ENCODE measurements around the gene DUSP22. TPM values are rescaled to one million over a fixed set of nuclear protein-coding genes. Genes with fewer than 3 reads are reported as not detected.

Gene DUSP22
- polyA plus RNA-seq, 3 donors, result 107 to 120 (median 117) TPM

- Mint-ChIP-seq H3K4me1 (peaks cover 7% of the 10 kb centered on the region), H3K9me3 (peaks cover 0 to 3% (median 0%) of the 10 kb centered on the region in 7 donors), H3K27ac (no peak overlapping the region), H3K36me3 (peaks cover 2% of the 10 kb centered on the region in 2 donors), H3K27me3 (ENCODE audit: low read depth in 3 of 3) (no peaks in the 10 kb centered on the region), H3K4me3 (no peak overlapping the region)
- intact Hi-C loops (cut with micrococcal nuclease), result loop anchor here (5.0 kb wide), 3 partner anchors 39 to 76 kb away; no protein-coding TSS in a partner anchor
- H3K36me3 ChIP-seq (replicated peaks in 1 of 2; ENCODE audit: control insufficient read depth in 1 of 2, insufficient read depth in 2 of 2, low read length in 2 of 2), result peaks cover 6 to 16% of the 10 kb centered on the region in 2 donors
- H3K27me3 ChIP-seq (ENCODE audit: control insufficient read depth in 2 of 2, insufficient read depth in 2 of 2, low read length in 2 of 2), result no peaks in the 10 kb centered on the region
- no peak for TF ChIP-seq CTCF (IDR thresholded peaks at IDR 0.05)
- 27% methylated on average over 10 of the region's 11 CpGs for WGBS (ENCODE audit: insufficient coverage)
- peaks cover 3% of the 10 kb centered on the region for H4K20me1 ChIP-seq (ENCODE audit: insufficient read depth, low read length)
- H3K4me2 ChIP-seq (replicated peaks; ENCODE audit: extremely low read depth, low read length, poor library complexity, severe bottlenecking), result peak overlapping the region; percentile 54
- peak overlapping the region; percentile 16 for H3K9ac ChIP-seq (ENCODE audit: insufficient read depth, low read length, poor library complexity, severe bottlenecking)
- peak overlapping the region; percentile 64 to 92 for H3K27ac ChIP-seq (ENCODE audit: low read depth in 1 of 2, low read length in 2 of 2)
- peak overlapping the region in 2 of 3 experiments; percentile 2 to 53 for H3K4me3 ChIP-seq (replicated peaks in 1 of 3; ENCODE audit: low read depth in 2 of 3, low read length in 3 of 3)
- no peak overlapping the region for H2AFZ ChIP-seq (ENCODE audit: insufficient read depth, low read depth, low read length, poor library complexity, severe bottlenecking)
- H3K4me1 ChIP-seq (ENCODE audit: control insufficient read depth in 1 of 2, insufficient read depth in 2 of 2, low read length in 2 of 2), result peaks cover 74% of the 10 kb centered on the region in 2 donors
- peak; percentile 89 to 94 (median 93) for DNase-seq
- no peaks in the 10 kb centered on the region for H3K9me3 ChIP-seq (replicated peaks in 1 of 2; ENCODE audit: control insufficient read depth in 1 of 2, insufficient read depth in 1 of 2, low read length in 2 of 2)
- H3K79me2 ChIP-seq (ENCODE audit: insufficient read depth, low read length), result peaks cover 90% of the 10 kb centered on the region
Measured at GRCh38 chr6:298233-299103, 6.2 kb downstream of the DUSP22 start.

GRCh38 chr6:299104-299980 is 7.1 kb downstream of the DUSP22 start:
- Histone ChIP-seq H3K36me3 (replicated peaks in 1 of 2; ENCODE audit: control insufficient read depth in 1 of 2, insufficient read depth in 2 of 2, low read length in 2 of 2) (peaks cover 9 to 23% of the 10 kb centered on the region in 2 donors), H3K4me2 (replicated peaks; ENCODE audit: extremely low read depth, low read length, poor library complexity, severe bottlenecking) (peak overlapping the region; percentile 54), H3K79me2 (ENCODE audit: insufficient read depth, low read length) (peaks cover 81% of the 10 kb centered on the region), H3K4me1 (ENCODE audit: control insufficient read depth in 1 of 2, insufficient read depth in 2 of 2, low read length in 2 of 2) (peaks cover 65 to 66% of the 10 kb centered on the region in 2 donors), H3K9ac (ENCODE audit: insufficient read depth, low read length, poor library complexity, severe bottlenecking) (peak overlapping the region; percentile 10), H3K9me3 (replicated peaks in 1 of 2; ENCODE audit: control insufficient read depth in 1 of 2, insufficient read depth in 1 of 2, low read length in 2 of 2) (no peaks in the 10 kb centered on the region), H4K20me1 (ENCODE audit: insufficient read depth, low read length) (peaks cover 6% of the 10 kb centered on the region), H3K4me3 (replicated peaks in 1 of 3; ENCODE audit: low read depth in 2 of 3, low read length in 3 of 3) (peak overlapping the region in 2 of 3 experiments; percentile 2 to 53), H2AFZ (ENCODE audit: insufficient read depth, low read depth, low read length, poor library complexity, severe bottlenecking) (no peak overlapping the region), H3K27me3 (ENCODE audit: control insufficient read depth in 2 of 2, insufficient read depth in 2 of 2, low read length in 2 of 2) (no peaks in the 10 kb centered on the region), H3K27ac (ENCODE audit: low read depth in 1 of 2, low read length in 2 of 2) (peak overlapping the region; percentile 64 to 92)
- Mint-ChIP-seq H3K4me1 (no peaks in the 10 kb centered on the region), H3K27ac (no peak overlapping the region), H3K4me3 (no peak overlapping the region), H3K27me3 (ENCODE audit: low read depth in 3 of 3) (no peaks in the 10 kb centered on the region), H3K36me3 (peaks cover 2% of the 10 kb centered on the region in 2 donors), H3K9me3 (peaks cover 0 to 3% (median 2%) of the 10 kb centered on the region in 7 donors)
- no peak for TF ChIP-seq CTCF (IDR thresholded peaks at IDR 0.05)
- WGBS (ENCODE audit: insufficient coverage), result 67% methylated on average over 9 of the region's 10 CpGs
- peak; percentile 47 to 79 (median 55) for DNase-seq
- intact Hi-C loops (cut with micrococcal nuclease), result loop anchor here (5.0 kb wide), 3 partner anchors 38 to 77 kb away; no protein-coding TSS in a partner anchor

All from CD14-positive monocyte (primary cell).